HG02759 (cell line): ENCODE measurements around the gene GCM1.
"Not testable (repeated sequence)": the region's sequence is repeated elsewhere in the genome, so short reads cannot be mapped to it uniquely, and the experiment has no call there.

Source experiments
- ATAC-seq: cut with Tn5 transposase; IDR thresholded peaks from one replicate; pipeline ENCODE4 v1.9.1; 2021; ENCODE audit warnings: mild to moderate bottlenecking, moderate library complexity; ENCODE audit not compliant: unreplicated experiment

GCM1 gene, protein sequence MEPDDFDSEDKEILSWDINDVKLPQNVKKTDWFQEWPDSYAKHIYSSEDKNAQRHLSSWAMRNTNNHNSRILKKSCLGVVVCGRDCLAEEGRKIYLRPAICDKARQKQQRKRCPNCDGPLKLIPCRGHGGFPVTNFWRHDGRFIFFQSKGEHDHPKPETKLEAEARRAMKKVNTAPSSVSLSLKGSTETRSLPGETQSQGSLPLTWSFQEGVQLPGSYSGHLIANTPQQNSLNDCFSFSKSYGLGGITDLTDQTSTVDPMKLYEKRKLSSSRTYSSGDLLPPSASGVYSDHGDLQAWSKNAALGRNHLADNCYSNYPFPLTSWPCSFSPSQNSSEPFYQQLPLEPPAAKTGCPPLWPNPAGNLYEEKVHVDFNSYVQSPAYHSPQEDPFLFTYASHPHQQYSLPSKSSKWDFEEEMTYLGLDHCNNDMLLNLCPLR

DNA sequence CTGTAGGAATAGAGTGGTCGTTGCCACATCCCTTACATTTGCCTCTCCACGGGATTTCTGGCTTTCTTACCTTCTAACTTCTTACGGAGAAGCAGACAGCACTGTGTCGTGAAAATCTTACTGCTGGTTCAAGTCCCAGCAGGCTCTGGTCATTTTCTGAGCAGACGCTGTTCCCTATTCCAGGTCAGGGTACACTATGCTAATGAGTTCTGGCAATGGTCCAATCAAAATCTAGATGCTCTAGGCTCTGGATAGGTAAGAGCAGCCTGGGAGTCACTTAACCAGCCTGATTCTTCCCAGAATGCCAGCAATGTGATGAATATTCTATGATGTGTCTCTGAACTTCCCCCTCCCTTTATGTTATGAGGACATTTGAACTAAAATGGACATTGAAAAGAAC is at the start of gene GCM1:
Gene GCM1 (minus strand): TSS at position 158 of the 400 bp plus-strand sequence. CDS start 3,209 bp downstream, outside the sequence.
- ATAC-seq: no peak

DNA sequence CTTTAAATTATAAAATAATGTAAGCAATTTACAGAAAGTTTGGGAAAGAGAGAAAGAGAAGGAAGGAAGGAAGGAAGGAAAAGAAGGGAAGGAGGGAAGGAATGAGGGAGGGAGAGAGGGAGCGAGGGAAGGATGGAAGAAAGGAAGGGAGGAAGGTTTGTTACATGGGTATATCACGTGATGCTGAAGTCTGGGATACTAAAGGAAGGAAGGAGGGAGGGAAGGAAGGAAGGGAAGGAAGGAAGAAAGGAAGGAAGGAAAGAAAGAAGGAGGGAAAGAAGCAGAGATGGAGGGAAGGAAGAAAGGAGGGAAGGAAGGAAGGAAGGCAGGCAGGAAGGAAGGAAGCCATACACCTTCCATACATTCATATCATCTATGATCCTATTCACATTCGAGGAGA is 48.9 kb upstream of the GCM1 start:
- no peak for ATAC-seq

DNA sequence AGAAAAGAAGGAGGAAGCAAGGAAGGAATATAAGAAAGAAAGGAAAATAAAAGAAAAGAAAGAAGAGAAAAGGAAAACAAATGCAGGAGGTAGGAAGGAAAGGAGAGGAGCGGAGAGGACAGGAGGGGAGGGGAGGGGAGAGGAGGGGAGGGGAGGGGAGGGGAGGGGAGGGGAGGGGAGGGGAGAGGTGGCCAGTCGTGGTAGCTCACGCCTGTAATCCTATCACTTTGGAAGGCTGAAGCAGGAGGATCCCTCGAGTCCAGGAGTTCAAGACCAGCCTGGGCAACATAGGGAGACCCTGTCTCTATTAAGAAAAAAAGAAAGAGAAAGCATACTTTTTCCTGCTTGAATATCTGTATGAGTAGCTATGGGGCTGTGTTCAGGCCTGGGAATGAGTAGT is 46.4 kb upstream of the GCM1 start:
- no peak for ATAC-seq

DNA sequence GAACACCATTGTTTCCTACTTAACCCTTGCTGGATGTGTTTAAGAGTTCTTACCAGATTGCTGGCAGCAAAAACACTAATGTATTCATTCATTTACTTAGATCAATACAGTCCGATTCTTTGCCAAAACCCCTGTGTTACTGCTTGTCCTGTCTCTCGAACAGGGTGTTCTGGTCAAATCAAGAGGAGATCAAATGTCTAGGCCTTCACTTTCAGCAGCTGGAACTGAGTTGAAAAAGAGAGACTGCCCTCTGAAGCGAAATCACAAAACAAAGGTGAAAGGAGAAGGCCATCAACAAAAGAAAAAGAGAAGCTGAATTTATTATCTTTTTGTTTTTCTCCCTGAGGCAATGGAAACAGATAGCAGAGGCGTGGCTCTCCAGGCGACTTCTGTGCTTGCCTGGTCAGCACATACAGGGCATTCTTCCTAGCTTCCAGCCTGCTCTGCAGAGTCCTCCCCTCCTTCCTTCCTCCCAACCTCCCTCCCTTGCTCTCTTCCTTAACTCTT is 44.1 kb upstream of the GCM1 start:
- no peak for ATAC-seq

DNA sequence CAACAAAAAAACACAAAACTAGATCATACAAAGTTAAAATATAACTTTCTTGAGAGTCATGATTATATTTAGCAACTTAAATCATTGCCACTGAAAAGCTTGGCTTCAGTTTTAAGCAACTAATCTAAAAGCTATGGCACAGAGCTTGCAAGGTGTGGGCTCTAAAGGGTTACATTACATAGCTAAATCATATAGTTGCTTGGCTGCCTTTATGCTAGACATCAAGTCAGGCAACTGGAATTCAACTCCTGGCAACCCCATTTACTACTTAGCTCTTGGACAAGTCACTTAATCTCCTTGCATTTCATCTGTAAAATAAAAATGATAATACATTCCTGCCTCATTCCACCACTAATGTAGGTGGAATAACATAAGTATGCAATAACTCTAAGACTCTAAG is 40.9 kb upstream of the GCM1 start:
- no peak for ATAC-seq

DNA sequence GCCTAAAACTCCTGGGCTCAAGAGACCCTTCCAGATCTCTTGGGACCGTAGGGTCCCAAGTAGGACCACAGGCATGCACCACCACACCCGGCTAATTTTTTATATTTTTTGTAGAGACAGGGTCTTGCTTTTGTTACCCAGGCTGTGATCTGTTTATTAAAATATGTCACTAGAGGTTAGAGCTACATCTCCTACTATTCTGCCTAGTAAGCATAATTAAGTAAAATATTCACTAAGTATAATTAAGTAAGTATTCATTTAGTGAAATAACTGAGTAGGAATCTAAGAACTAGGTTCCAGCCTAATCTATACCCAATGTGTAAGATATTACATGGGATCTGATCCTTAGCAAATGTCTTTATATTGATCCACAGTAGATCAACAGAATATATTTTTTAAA is 40.2 kb upstream of the GCM1 start:
- no peak for ATAC-seq

DNA sequence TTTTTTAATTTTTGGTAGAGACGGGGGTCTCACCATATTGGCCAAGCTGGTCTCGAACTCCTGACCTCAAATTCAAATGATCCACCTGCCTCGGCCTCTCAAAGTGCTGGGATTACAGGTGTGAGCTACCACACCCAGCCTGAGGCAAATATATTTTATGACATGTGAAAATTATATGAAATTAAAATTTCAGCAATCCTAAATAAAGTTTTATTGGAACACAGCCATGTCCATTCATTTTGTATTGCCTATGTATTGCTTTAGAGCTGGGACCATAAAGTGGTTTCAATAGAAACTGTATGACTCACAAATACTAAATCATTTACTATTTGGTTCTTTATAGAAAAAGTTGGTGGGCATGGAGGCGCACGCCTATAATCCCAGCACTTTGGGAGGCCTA is 32.0 kb upstream of the GCM1 start:
- ATAC-seq: no peak

DNA sequence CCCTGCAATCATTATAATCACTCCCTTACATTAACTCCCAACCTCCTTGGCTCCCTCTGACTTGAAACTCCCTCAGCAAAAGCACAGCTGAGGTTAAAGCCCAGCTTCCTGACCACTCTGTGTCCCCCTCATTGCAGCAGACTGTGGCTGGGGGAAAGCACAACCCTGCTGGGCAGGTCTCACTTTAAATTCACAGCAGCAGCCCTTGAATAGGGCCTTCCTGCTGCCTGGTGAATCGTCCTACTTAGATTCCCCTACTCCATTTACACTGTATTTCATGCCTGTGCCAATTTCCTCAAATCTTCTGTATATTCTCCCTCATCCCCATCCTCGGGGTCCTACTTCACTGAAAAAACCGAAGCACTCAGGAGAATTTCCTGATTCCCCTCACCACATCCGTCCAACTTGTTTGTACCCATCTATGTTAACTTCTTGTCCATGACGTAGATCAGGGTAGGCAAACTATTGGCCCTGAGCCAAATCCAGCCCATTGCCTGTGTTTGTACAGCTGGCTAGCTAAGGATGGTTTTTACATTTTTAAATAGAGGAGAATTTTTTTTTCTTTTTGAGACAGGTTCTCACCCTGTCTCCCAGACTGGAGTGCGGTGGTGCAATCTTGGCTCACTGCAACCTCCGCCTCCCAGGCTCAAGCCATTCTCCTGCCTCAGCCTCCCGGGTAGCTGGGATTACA is 31.5 kb upstream of the GCM1 start:
- ATAC-seq: no peak

DNA sequence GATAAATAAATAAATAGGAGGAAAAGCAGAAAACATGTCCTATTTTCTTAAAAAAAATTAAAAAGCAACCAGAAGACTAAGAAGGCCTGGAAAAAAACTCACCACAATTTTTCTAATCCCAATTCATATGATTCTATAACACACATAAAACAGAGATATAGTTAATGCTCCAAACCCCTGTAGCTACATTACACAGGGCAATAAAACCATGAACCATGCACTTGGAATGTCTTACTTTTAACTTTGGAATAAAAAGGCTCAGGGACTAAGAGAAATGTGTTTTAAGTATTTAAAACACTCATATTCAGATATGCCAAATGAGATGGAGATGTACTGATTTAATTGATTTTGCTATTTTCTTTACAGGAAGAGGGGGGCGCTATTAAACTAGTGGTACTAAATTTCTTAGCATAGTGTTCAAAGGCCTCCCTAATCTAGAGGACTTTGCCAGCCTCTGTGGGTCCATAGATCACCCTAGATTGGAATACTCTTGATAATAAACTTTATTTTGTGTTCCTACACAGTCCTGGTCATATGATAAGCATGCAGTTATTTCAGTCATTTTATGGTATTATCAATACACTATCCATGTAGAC is 30.3 kb upstream of the GCM1 start:
- no peak for ATAC-seq

DNA sequence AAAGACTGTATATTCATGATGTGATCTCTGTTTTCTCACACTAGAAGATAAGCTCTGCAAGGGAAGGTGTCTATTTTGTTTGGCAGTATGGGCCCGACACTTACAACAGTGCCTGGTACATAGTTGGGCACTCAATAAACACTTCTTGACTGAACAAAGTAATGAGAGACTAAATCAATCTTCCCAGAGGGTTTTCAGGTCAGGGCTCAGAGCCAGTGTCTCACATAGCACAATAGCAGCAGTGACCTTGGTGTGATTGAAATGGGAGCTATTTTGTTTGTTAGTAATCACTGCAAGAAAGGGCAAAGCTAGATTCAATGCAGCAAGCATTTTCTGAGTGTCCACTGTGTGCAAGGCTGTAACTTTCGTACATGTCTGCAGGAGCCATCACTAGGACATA is 26.4 kb upstream of the GCM1 start:
- ATAC-seq: no peak

DNA sequence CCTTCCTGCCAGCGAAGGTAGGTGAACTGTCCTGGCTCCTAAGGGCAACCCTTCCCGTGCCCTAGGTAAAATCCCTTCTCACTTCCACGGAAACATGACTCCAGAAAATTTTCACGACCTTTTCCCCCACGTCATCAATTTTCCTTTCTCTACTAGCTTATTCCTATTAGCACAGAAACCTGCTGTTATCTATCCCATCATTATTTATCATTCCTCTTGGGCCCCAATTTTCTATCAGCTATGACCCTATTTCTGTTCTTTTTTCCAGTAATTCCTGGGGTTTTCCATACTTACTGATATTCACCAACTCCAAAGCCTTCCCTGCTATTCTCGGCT is 23.8 kb upstream of the GCM1 start:
- ATAC-seq: no peak

DNA sequence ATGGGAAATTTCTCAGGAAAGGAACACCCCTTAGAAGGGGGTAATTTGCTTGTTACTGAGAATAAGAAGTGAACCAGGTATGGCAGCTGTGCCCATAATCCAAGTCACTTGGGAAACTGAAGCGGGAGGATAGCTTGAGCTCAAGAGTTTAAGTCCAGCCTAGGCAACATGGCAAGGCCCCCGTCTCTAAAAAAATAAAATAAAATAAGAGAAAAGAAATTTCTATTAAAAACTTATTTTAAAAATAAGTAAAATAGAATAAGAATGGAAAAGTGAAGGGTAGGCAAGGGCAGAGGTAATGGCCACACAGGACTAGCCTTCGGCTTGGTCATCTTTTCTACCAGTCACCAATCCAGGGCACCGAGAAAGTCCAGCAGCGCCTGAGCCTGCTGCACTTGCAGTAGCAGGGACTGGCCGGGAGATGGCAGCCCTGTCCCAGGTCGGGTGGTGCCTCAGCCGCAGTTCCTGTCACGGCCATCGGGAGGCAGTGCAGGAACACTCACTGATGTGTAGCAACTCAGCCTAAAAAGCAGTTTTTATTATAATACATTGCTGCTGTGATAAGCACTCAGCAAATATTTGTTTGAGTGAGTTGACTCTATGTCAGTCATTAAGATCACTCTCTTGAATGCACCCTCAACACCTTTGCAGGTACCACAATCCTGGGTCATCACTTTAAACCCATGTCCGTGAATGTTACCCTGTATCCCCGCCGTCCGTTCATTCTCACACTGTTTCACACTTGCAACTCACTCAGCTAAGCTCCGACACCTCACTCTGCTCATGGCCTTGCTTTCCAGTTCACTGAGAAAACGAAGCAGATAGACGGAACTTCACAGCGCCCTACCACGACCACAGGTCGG is 23.2 kb upstream of the GCM1 start:
- ATAC-seq: peak; percentile 95

DNA sequence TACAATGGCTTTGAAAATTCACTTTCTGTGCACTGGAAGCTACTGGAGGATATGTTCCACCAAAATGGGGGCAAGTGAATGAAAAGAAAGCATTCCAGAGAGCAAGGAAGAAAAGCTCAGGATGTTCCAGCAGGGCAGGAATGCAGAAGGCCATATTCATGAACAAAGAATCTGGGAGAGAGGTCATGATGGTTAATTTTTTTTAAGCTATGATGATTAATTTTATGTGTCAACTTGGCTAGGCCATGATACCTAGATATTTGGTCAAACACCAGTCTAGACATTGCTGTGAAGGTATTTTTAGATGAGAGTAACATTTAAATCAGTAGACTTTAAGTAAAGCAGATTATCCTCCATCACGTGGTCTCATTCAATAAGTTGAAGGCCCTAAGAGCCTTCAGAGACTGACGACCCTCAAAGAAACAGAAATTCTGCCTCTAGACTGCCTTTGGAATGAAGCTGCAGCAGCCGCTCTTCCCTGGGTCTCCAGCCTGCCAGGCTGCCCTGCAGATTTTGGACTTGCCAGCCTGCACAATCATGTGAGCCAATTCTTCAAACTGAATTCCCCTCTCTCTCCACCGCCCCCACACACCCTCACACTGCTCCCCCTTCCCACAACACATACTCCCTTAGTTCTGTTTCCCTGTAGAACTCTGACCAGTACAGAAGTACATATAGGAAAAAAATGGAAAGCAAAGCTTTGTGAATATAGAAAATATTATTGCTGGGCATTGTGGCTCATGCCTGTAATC is 20.1 kb upstream of the GCM1 start:
- no peak for ATAC-seq

DNA sequence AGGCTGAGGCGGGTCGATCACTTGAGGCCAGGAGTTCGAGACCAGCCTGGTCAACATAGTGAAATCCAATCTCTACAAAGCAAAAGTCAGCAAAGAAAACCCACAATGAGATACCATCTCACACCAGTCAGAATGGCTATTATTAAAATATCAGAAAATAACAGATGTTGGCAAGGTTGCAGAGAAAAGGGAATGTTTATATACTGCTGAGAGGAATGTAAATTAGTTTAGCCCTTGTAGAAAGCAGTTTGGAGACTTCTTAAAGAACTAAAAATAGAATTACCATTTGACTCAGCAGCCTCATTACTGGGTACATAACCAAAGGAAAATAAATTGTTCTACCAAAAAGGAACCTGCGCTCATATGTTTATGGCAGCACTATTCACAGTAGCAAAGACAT is 16.7 kb upstream of the GCM1 start:
- no peak for ATAC-seq

DNA sequence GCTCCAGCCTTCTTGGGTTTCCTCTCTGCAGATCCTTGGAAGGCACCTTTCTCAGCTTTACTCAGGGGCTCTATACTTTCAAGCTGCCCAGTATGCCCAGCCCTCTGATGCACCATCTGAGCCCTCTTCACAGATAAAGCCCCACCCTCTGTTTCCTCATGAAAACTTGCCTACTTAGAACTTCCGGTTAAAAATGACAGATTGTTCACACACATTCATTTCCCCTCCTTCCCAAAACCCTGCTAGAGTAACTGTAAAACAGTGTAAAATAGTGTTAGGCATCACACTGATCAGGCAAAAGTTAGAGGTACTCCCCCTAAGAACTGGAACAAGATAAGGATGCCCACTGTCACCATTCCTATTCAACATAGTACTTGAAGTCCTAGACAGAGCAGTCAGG is 14.0 kb upstream of the GCM1 start:
- ATAC-seq: no peak

DNA sequence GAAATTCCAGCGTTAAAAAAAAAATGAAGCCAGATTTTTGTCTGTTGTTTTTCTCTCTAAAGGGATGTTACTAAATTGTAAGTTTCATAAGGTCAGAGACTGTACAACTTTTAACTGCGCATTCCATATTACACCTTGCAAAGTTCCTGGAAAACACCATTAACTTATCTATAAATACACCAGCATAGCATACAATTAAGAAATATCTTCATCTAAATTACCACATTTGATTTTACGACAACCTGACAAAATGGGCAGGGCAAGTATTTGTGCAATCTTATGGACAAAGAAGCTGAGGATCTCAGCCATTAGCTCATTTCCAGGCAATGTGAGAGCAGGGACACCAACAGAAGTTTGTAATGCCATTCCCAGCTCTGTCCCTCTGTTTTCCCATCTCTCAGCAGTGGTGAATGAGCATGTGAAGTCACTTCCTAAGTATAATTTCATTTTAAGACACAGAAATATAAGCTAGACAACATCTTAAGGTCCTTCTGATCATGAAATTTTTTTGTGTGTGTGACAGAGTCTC is 12.9 kb upstream of the GCM1 start:
- ATAC-seq: no peak

DNA sequence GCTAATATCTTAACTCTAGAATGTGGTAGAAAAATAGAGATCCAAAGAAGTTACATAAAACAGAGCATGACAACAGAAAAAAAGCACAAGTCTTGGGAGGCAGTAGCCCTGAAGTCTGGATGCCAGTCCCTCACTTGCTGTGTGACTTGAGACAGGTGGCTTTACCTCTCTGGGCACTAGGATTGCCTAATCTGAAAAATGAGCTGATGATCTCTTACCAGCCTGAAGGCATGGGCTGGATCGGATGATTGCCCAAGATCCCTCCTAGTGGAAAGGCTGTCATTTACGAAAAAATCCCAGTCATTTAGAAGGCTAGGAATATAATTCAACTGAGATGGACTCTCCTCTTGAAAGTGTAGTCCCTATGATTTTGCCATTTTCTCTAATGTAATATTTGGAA is 10.9 kb upstream of the GCM1 start:
- ATAC-seq: no peak

DNA sequence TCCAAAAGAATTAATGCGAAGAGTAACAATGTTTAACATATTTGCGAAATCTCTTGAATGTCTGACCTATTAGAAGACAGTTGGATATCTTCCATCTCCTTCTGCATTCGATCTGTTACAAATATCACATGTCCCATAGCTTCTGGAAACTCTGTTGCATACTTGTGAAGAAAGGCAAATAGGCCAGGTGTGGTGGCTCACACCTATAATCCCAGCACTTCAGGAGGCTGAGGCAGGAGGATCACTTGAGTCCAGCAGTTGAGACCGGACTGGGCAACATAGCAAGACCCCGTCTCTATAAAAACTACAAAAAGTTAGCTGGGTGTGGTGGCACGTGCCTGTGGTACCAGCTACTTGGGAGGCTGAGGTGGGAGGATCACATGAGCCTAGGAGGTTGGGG is 9.4 kb upstream of the GCM1 start:
- not testable (repeated sequence) for ATAC-seq

DNA sequence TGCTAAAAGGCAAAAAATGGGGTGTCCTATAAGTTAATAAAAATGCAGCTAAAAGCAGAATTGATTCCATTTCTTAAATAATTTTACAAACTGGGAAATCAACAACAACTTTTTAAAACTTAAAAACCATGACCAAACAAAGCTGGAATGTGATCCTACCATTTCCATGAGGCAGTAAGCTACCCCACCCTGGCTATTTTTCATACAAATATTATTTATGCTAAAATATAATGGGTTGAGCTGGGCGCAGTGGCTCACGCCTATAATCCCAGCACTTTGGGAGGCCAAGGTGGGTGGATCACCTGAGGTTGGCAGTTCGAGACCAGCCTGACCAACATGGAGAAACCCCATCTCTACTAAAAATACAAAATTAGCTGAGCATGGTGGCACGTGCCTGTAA is 6.6 kb upstream of the GCM1 start:
- not testable (repeated sequence) for ATAC-seq

DNA sequence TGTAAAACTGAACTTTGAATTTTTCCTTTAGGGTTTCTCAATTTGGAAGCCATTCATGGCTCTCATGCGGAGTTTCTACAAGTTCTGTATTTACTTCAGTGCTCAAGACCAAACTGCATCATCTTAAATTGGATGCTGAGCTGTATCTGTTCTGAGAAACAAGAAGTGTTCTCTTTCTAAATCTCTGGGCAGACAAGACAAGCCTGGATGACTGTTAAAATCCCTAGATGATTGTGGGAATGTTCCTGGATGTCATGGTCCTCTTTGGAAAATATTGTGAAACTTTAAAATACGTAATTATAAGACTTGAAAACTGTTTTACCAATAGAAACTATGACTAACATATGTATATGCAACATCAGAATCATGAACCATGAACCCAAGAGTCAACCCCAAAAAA is 6.2 kb upstream of the GCM1 start:
- ATAC-seq: no peak
